Myocyte (in vitro differentiated cells): ENCODE results near the gene C1orf21. TPM values are rescaled to one million over a fixed set of nuclear protein-coding genes. Genes with fewer than 3 reads are reported as not detected.

Experiments used
- DNase-seq: peaks from one replicate; pipeline ENCODE4 v3.0.0-alpha.2; 2012; ENCODE audit warnings: low read depth
- total RNA-seq: library from RNA; depleted of rRNA; stranded (reverse); fragments of >200 nt; gene quantifications from 2 replicates; pipeline ENCODE4 v1.2.3, GENCODE V29; 2014

Gene C1orf21
- total RNA-seq, 1 donor from 2014 or later, result 42.7 TPM

- no peak for DNase-seq
Observed at GRCh38 chr1:184553845-184554244, 167.0 kb downstream of the C1orf21 start.

GRCh38 chr1:184555665-184556641 is 169.1 kb downstream of the C1orf21 start:
- DNase-seq, result peak; percentile 18

DNA sequence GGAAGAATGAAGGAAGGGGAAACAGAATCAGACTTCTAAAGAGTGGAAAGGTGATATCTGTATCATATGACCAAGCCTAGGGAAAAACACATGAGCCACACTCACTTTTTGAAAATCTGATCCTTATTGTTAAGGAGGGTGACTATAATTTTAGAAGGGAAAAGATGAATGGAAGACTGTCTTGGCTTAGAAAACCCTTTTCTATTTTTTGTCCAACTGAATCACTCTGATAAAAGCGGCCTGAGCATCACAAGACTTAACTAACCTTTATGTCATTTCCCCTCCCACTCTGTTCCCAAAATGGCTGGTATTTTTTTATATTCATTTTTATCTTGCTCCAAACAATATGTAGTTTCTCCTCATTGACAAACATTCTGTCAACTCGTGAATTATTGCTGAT is 169.8 kb downstream of the C1orf21 start:
- peak; percentile 28 for DNase-seq

GRCh38 chr1:184557423-184558347 is 170.9 kb downstream of the C1orf21 start:
- DNase-seq, result no peak

GRCh38 chr1:184558691-184559090 is 171.9 kb downstream of the C1orf21 start:
- DNase-seq, result no peak

GRCh38 chr1:184559117-184559713 is 172.4 kb downstream of the C1orf21 start:
- DNase-seq, result no peak

GRCh38 chr1:184562806-184563205 is 176.0 kb downstream of the C1orf21 start:
- peak; percentile 16 for DNase-seq

- peak; percentile 67 for DNase-seq
Observed at GRCh38 chr1:184563308-184563707, 176.5 kb downstream of the C1orf21 start.

GRCh38 chr1:184567009-184567408 is 180.2 kb downstream of the C1orf21 start:
- DNase-seq, result no peak

DNA sequence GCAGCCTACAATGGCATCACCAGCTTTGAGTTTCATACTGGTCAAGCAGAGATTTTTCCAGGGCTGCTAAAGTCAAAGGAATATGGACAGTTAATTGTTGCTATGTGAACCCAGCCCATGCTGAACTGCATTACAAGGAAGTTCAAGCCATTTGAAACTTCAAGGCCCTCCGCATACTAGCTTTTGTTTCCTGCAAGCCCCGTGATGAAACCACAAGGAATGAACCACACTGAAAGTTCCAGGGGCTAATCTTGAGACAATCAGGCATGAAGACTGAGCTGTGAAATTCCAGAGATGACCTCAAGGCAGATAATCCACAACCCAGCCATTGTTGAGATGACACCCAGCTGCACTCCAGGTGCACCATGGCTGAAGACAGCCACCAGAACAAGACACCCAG is 180.8 kb downstream of the C1orf21 start:
- peak; percentile 78 for DNase-seq

DNA sequence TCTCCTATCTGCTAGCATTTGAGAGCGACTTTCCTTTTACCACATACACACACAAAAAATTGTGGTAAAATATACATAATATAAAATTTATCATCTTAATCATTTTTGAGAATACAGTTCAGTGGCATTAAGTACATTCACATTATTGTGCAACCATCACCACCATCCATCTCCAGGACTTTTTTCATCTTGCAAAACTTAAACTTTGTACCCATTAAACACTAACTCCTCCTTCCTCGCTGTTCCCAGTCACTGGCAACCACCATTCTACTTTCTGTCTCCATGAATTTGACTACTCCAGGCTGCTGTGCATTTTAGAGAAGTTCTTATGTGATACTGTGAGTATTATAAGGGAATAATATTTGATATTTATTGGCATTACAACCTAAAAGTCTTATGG is 181.3 kb downstream of the C1orf21 start:
- no peak for DNase-seq

DNA sequence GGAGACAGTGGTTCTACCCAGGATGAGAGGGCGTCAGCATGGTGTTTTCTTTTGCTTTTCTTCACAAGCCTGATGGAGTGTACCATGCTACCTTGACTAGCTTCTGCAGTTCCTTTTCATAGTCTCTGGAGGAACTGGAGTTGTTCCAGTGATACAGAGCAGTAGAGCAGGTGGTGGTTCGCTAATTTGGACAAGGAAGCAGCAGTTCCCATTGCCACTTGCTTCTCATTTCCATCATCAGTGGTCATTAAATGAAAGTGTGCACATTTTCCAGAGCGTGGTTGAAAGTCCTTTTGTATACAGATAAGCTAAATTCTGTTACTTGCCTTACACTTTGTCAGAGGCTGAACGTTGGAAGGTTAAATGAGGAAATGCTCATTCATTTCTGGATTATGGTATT is 182.3 kb downstream of the C1orf21 start:
- DNase-seq, result peak; percentile 58

DNA sequence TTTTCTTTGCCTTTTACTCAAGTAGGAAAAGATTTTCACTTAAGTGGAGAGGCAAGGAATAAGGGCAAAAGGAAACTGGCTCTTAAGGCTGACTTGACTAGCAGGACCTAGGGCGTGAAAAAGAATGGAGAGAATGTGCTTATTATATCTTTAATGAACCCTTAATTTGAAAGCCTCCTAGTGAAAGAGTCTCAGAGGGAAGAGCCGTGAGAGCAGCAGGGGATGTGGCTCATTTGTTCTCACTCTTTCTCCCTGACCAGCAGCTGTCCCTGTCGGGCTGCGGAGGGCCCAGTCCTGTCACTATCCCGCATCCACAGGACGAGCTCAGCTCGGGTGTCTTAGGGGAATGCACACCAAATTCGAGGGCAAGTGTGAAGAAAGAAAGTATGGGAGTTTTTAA is 187.8 kb downstream of the C1orf21 start:
- DNase-seq, result peak; percentile 58

- no peak for DNase-seq
Observed at GRCh38 chr1:184576822-184577221, 190.0 kb downstream of the C1orf21 start.

DNA sequence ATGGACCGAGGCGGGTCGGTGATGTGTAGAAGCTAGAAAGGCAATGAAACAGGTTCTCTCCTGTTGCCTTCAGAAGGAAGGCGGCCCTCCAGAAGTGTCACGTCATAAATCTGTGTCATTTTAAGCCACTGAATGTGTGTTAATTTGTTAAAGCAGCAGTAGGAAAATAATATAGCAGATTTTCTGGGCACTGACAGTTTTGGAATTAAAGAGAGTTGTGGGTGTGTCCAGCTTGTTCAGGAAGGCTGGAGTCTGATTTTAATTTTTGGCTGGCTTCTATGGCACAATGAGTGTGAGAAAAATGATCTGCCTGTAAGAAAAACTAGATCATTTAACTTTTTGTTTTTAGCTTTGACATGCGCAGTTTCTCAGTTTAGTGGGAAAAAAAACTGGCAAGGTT is 190.5 kb downstream of the C1orf21 start:
- DNase-seq, result no peak

DNA sequence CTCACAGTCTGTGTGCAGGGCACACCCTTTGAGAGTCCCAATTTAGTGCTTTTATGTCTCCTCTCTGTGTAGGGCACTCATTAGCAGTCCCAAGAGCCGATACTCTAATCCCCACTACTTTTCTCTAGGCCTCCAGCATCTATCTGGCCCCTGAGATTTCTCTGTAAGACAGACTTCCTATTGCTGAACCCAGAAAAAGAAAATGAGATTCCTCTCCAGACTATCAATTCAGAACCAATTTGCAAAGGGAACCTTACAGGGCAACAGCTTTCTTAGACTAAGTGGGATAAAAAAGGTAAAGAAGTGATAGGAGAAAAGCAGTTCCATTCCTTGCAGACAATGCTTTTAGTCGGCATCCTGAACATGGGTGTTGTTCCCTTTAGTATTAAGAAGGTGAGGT is 195.6 kb downstream of the C1orf21 start:
- no peak for DNase-seq

GRCh38 chr1:184583849-184584248 is 197.0 kb downstream of the C1orf21 start:
- DNase-seq, result no peak

- no peak for DNase-seq
Observed at GRCh38 chr1:184588701-184589100, 201.9 kb downstream of the C1orf21 start.

DNA sequence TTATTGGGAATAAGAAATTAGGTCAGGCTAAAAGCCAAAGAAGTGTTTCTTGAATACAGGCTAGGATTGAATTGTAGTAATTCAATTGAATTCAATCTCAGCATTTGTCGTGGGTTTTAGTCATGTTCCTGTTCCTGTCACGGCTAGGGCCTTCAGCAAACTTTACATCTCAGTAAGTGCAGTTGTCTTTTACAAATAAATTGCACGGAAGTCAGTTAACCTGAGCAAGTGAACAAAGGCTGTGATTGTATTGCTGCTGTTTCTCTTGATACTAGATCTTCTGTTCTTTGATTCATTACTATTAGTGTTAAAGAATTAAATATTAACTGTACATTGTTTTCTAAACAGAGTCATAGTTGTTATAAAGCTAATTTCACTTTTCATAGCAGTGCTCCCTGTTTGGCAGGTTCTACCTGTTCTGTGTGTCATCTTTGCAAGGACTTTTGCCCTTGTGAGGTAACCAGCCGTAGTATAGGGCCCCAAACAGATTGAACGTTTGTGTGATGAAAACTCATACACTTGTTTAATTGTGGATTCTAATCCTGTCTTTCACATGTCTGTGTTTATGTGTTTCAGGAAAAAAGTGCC is 203.4 kb downstream of the C1orf21 start:
- no peak for DNase-seq

GRCh38 chr1:184593597-184593996 is 206.8 kb downstream of the C1orf21 start:
- no peak for DNase-seq

DNA sequence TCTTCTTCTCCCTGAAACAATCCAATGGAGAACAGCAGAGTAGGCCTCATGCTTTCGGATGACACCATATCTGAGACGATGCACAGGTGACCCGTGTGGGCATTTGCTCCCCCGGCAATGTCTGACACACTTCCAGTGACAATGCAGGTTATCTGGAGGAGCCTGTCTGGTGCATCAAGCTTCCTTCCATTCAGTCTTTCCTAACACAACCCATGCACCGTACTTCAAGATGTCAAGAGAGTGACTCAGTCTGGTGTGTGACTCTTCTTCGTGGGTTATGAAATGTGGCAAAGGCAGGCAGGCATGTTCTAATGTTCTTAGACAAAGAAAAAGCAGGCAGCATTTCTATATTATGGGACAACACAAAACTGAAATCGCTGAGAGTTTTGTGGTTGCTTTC is 208.8 kb downstream of the C1orf21 start:
- DNase-seq, result peak; percentile 16
